GM19397 (cell line): Measurements from ENCODE around the gene ZBTB20.
A peak's percentile ranks its signal among the peaks of the same experiment; 100 is the strongest.

Experiments
- ATAC-seq: cut with Tn5 transposase; IDR thresholded peaks from one replicate; pipeline ENCODE4 v1.9.1; 2021; ENCODE audit warnings: mild to moderate bottlenecking, moderate library complexity; ENCODE audit not compliant: unreplicated experiment

ZBTB20 gene

GRCh38 chr3:114428044-114428595, 719.0 kb downstream of the ZBTB20 start:
- ATAC-seq, result no peak

- ATAC-seq, result no peak
Measured at GRCh38 chr3:114427285-114428043, 719.6 kb downstream of the ZBTB20 start.

- ATAC-seq, result no peak
Measured at GRCh38 chr3:114424337-114424736, 722.8 kb downstream of the ZBTB20 start.

GRCh38 chr3:114421204-114421603, 725.9 kb downstream of the ZBTB20 start:
- ATAC-seq, result no peak

GRCh38 chr3:114420072-114420471, 727.0 kb downstream of the ZBTB20 start:
- no peak for ATAC-seq

- ATAC-seq, result peak; percentile 73
Measured at GRCh38 chr3:114418724-114419543, 728.2 kb downstream of the ZBTB20 start.

GRCh38 chr3:114418107-114418506, 729.0 kb downstream of the ZBTB20 start:
- peak; percentile 63 for ATAC-seq

GRCh38 chr3:114417675-114418074, 729.4 kb downstream of the ZBTB20 start:
- no peak for ATAC-seq

- ATAC-seq, result no peak
Measured at GRCh38 chr3:114417265-114417664, 729.8 kb downstream of the ZBTB20 start.

- no peak for ATAC-seq
Measured at GRCh38 chr3:114411811-114412803, 735.0 kb downstream of the ZBTB20 start.

GRCh38 chr3:114411190-114411668, 735.9 kb downstream of the ZBTB20 start:
- ATAC-seq, result no peak

GRCh38 chr3:114408736-114409670, 738.1 kb downstream of the ZBTB20 start:
- ATAC-seq, result no peak

GRCh38 chr3:114406922-114407321, 740.2 kb downstream of the ZBTB20 start:
- ATAC-seq, result no peak

- no peak for ATAC-seq
Measured at GRCh38 chr3:114406286-114406685, 740.8 kb downstream of the ZBTB20 start.

GRCh38 chr3:114405202-114405990, 741.7 kb downstream of the ZBTB20 start:
- ATAC-seq, result no peak

- no peak for ATAC-seq
Measured at GRCh38 chr3:114404590-114404989, 742.5 kb downstream of the ZBTB20 start.

GRCh38 chr3:114402838-114403237, 744.2 kb downstream of the ZBTB20 start:
- ATAC-seq, result no peak

GRCh38 chr3:114401346-114401745, 745.7 kb downstream of the ZBTB20 start:
- no peak for ATAC-seq

- no peak for ATAC-seq
Measured at GRCh38 chr3:114400371-114400770, 746.7 kb downstream of the ZBTB20 start.
